ENCODE measurements around the gene CDS1. TPM values are rescaled to one million over a fixed set of nuclear protein-coding genes. Genes with fewer than 3 reads are reported as not detected.

CDS1 gene
- total RNA-seq, 1 donor = 0.36 TPM

DNA sequence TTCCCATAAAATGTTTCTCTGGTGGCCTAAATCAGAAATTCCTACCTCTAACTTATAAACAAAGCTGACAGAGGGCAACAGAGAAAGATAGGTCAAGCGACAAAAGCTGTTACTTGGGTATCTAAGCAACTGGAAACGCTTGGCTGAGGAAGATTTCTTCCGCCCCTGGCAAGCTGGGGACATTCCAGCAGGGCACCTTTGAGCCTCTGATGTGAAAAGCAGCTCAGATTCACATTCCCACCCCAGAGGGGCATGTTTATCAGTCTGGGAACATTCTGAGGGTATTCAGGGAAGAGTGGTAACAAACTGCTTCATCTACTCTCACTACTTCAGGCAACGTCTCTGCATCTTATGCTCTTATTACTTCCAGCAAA lies 3.5 kb upstream of the CDS1 start:
- DNase-seq (ENCODE audit: low read depth) = no peak
- no peak overlapping the region for H3K4me3 ChIP-seq (ENCODE audit: low read depth, low read length)
- TF ChIP-seq, protein P1, sequence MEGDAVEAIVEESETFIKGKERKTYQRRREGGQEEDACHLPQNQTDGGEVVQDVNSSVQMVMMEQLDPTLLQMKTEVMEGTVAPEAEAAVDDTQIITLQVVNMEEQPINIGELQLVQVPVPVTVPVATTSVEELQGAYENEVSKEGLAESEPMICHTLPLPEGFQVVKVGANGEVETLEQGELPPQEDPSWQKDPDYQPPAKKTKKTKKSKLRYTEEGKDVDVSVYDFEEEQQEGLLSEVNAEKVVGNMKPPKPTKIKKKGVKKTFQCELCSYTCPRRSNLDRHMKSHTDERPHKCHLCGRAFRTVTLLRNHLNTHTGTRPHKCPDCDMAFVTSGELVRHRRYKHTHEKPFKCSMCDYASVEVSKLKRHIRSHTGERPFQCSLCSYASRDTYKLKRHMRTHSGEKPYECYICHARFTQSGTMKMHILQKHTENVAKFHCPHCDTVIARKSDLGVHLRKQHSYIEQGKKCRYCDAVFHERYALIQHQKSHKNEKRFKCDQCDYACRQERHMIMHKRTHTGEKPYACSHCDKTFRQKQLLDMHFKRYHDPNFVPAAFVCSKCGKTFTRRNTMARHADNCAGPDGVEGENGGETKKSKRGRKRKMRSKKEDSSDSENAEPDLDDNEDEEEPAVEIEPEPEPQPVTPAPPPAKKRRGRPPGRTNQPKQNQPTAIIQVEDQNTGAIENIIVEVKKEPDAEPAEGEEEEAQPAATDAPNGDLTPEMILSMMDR (IDR thresholded peaks at IDR 0.05; ENCODE audit: insufficient read depth, low read length) = no peak

DNA sequence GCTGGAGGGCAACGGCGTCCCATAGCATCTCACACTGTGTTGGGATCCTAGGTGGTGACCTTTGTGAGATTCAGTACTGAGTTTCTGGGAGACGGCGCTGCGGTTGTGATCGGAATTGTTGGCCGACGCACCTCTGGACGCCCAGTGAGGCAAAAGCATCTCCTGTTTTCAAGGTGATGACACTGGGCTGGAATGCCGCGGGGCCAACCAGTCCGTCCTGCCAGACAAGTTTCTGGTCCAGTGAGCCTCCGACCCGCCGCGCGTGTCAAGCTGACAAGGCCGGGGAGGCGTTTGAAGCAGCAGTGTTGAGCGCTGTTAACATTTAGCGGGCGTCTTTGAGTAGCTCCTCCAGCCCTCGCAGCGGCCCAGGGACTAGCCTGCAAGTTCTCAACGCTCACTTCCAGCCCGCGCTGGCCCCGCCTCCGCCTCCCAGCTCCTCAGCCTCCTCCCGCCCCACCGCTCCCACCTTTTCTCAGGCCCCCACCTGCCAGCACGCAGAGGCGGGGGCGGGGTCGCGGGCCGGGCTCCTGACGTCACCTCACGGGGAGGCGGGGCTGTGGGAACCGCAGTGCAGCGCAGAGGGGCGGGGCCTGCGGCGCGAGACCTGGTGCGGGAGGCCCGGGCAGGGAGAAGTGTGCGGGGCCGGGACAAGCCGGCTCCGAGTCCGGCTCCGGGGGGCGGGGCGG lies 482 bp upstream of the CDS1 start:
- TF ChIP-seq, protein P1 (IDR thresholded peaks at IDR 0.05; ENCODE audit: insufficient read depth, low read length) = no peak
- DNase-seq (ENCODE audit: low read depth) = peak; percentile 33
- peak overlapping the region; percentile 70 for H3K4me3 ChIP-seq (ENCODE audit: low read depth, low read length)

DNA sequence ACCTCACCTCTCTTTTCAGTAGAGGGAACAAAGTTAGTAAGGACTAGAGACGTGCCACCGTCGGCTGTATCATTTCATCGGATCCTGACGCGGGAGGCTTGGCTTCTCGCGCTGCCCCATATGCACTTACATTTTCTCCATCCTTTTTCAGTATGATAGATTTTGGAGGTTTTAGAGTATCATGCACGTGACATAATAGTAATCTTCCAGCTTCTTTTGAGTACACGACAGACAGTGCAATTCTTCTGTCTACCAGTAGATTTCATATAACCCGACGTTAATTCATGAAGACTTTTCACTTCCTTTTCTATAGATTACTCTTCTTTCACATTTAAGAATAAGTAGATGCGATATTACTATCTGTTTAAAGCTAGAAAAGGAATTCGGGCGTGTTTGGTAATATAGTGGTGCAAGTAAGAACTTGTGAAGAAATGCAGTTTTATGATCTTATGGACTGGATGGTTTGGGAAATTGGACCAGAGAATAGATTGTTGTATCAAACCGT lies 1.0 kb downstream of the CDS1 start:
- DNase-seq (ENCODE audit: low read depth) = no peak
- TF ChIP-seq, protein P1 (IDR thresholded peaks at IDR 0.05; ENCODE audit: insufficient read depth, low read length) = no peak
- H3K4me3 ChIP-seq (ENCODE audit: low read depth, low read length) = peak overlapping the region; percentile 70

DNA sequence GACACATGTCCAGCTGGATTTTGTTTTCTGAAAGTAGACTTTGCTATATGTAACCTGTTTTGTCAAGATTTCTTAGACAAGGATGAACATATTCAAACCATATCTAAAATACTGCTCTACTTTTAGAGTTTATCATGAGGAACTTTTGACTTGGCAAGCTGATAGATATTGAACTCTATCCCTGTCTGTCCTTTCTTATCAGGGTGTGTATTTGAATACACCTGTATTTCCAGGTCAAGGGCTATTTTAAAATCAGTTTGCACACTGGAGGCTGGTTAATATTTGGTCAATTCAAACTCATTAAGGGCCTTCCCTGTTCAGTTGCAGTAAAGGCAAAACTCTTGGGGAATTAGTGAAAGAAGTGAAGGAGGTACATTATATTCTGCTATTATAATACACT lies 2.3 kb downstream of the CDS1 start:
- DNase-seq (ENCODE audit: low read depth) = no peak
- TF ChIP-seq, protein P1 (IDR thresholded peaks at IDR 0.05; ENCODE audit: insufficient read depth, low read length) = no peak
- H3K4me3 ChIP-seq (ENCODE audit: low read depth, low read length) = no peak overlapping the region

DNA sequence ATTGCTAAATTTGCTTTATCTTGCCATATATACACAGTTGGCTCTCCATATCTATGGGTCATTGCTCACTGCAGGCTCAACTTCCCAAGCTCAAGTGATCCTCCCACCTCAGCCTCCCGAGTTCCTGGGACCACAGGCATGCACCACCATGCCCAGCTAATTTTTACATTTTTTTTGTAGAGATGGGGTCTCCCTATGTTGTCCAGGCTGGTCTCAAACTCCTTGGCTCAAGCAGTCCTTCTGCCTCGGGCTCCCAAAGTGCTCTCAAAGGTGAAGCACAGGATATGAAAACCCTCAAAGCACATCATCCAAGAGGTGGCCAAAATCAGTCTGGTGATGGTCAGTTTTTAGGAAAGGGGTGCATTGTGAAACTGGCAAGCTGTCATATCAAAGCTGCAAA lies 11.8 kb downstream of the CDS1 start:
- no peak for DNase-seq (ENCODE audit: low read depth)
- TF ChIP-seq, protein P1 (IDR thresholded peaks at IDR 0.05; ENCODE audit: insufficient read depth, low read length) = no peak
- no peak overlapping the region for H3K4me3 ChIP-seq (ENCODE audit: low read depth, low read length)

DNA sequence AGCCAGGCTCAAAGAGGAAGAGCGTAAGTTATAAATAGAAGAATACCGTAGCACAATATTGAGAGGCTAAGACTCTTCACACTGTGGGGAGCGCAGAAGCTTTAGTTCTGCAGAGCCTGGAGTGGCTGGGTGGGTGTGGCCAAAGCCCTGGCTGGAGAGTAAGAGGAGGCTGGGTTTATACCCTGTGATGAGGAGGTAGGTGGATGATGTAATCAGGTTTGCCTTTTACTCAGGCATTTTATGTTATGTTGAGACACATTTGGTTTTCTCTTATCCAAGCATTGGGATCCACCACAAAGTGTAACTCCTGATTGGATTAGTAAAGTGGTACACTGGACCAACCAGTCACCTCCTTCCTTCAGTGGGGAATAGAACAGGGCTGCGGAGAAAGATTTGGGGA lies 13.9 kb downstream of the CDS1 start:
- H3K4me3 ChIP-seq (ENCODE audit: low read depth, low read length) = no peak overlapping the region
- TF ChIP-seq, protein P1 (IDR thresholded peaks at IDR 0.05; ENCODE audit: insufficient read depth, low read length) = no peak
- no peak for DNase-seq (ENCODE audit: low read depth)

DNA sequence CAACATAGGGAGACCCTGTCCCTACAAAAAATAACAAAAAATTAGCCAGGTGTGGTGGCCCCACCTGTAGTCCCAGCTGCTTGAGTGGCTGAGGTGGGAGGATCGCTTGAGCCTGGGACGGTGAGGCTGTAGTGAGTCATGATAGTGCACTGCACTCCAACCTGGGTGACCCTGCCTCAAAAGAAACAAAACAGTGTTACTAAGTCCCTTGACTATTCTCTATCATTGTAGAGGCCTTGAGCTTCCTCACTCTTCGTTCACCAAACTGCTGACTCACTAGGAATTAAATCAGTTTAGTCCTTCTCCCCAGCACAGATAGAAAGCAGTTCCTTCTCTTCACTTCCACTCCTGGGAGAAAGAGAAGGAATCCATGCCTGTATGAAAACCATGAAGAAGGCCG lies 14.5 kb downstream of the CDS1 start:
- H3K4me3 ChIP-seq (ENCODE audit: low read depth, low read length) = no peak overlapping the region
- no peak for DNase-seq (ENCODE audit: low read depth)
- TF ChIP-seq, protein P1 (IDR thresholded peaks at IDR 0.05; ENCODE audit: insufficient read depth, low read length) = no peak

All from fibroblast of the aortic adventitia (primary cell).